Inflammatory macrophage (primary cell): ENCODE measurements around the gene PANK4.
"Not testable (repeated sequence)": the region's sequence is repeated elsewhere in the genome, so short reads cannot be mapped to it uniquely, and the experiment has no call there.

Experiments used
- DNase-seq, 2 donors: peaks; one replicate each; pipeline ENCODE4 v3.0.0-alpha.2; 2020 to 2022

PANK4 gene

GRCh38 chr1:2474933-2475371 lies 51.4 kb downstream of the PANK4 start:
- no peak for DNase-seq

- DNase-seq = no peak
Observed at GRCh38 chr1:2474104-2474844, 52.1 kb downstream of the PANK4 start.

GRCh38 chr1:2473198-2473597 lies 53.2 kb downstream of the PANK4 start:
- DNase-seq = no peak

DNA sequence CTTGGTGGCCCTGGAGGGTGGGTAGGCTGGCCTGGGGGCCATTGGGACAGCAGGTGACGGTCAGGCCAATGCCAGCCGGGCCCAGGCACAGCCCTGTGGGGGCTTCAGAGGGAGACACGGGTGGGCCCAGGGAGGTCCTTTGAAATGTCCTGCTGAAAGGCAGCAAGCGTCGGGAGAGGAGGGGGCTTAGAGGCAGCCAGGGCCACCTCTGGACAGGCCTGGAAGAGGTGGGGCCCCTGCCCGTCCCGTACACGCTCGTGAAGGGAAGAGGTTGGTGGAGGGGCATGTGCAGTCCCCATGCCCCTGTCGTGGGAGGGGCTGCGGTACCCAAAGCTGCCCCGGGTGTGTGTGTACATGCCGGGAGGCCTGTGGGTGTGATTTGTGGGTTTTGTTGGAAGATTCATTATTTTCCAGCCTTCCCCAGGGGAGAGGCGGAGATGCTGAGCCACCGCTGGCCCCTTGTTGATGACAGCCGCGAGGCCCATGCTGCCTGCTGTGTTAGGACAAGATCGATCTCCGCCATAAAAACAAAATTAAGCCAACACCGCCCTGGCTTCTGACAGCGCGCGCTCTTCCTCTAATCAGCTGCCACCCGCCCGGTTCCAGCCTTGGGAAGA lies 53.7 kb downstream of the PANK4 start:
- no peak for DNase-seq

DNA sequence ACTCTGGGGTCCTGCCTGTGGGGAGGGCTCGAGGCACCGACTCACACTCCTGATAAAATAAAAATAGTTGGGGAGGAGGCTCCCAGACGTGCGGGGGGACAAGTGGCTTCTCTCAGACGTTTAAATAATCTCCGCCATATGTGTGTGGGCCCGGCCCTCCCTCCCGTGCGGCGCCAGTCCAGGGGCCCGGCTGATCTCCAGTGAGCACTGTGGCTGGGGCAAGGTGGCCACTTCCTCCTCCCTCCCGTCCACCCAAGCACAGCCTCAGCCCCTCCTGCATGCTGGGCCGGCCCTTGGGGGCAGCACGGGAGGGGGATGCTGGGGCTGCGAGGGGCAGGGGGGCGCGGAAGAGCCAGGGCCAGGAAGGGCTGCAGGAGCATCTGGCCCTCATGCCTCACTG lies 54.3 kb downstream of the PANK4 start:
- DNase-seq = no peak

DNA sequence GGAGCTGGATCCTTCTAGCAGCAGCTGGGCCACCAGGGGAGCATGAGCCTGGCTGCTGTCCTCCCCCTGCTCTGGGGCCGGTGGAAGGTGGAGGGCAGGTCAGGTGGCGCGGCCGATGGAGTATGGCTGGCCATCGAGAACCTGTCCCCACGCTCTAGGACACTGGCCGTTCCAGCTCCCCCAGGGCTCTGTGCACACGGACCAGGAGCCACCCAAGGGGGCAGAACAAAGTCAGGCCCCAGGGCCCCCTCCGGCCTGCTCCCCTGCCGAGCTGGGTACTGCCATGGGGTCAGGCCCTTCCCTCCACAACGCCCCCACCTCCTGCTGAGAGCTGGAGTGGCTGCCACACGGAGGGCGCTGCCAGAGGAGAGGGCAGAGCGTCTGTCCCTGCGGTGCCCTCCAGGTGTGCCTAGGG lies 54.8 kb downstream of the PANK4 start:
- DNase-seq = no peak

DNA sequence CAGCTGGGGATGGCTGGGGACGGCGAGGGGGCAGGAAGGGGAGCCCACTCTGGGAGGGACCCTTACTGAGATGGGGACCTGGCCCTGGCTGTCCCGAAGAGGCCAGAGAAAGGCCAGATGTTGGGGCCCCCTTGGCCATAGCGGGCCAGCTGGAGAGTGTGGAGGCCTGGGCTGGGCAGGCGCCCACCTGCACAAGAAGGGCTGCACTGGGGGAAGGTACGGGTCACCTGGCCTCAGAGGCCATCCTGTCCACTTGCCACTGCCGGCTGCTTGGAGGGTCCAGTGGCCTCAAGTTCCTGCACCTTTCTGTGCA lies 55.3 kb downstream of the PANK4 start:
- no peak for DNase-seq

- DNase-seq = no peak
Observed at GRCh38 chr1:2470290-2471158, 55.9 kb downstream of the PANK4 start.

DNA sequence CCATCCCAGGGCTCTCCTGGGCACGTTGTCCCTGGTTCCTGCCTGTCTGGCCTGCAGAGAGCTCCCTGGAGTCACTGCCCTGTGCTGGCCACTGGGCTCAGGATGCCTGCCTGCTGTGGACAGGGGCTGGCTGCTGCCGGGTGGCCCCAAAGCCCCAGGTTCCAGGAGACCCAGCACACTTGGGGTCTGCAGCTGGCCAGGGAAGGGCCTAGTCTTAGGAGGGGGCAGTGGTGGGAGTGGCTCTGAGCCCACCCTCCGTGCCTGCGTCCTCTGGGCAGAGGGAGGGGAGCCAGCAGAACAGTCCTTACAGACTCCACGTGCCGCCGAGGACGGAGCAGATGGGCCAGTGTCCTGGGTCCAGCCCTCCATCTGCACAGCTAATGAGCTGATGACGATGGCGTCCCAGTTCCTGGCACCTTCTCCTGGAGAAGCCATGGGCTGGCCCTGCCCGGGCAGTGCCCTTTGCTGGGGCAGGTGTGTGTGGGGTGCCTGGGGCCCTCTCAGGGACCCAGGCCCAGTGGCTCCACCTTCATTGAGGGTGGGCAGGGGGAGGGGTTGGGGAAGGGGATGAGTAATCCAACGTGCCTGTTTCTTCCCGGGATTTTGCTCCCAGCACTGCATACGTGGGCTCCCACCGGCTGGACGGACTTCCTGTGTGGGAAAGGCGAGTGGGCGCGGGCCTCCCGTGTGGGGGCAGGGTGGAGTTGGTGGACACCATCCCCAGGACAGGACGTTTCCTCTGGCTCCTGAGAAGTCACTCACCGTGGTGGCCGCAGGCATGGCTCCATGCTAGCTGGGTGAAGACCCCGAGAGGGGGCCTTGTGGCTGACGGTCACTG lies 57.1 kb downstream of the PANK4 start:
- no peak for DNase-seq

GRCh38 chr1:2468540-2468939 lies 57.9 kb downstream of the PANK4 start:
- no peak for DNase-seq

DNA sequence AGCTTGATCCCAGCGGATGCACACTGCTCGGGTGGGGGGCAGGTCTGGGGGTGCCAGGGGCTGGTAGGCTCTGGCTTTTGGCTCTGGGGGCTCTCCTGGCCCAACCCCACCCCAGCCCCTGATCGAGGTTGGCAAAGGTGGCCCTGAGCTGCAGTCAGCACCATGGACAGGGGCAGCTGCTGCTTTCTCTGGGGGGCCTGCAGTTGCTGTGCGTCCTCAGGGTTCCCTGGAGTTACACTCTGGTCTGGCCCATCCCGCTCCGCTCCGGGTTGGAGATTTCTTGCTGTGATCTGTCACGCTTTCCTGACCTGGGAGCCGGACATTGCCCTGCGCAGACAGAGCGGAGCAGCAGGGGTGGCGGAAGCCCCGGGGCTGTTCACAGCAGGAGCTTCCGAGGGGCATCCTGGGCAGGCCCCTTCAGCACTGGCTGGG lies 58.3 kb downstream of the PANK4 start:
- no peak for DNase-seq

DNA sequence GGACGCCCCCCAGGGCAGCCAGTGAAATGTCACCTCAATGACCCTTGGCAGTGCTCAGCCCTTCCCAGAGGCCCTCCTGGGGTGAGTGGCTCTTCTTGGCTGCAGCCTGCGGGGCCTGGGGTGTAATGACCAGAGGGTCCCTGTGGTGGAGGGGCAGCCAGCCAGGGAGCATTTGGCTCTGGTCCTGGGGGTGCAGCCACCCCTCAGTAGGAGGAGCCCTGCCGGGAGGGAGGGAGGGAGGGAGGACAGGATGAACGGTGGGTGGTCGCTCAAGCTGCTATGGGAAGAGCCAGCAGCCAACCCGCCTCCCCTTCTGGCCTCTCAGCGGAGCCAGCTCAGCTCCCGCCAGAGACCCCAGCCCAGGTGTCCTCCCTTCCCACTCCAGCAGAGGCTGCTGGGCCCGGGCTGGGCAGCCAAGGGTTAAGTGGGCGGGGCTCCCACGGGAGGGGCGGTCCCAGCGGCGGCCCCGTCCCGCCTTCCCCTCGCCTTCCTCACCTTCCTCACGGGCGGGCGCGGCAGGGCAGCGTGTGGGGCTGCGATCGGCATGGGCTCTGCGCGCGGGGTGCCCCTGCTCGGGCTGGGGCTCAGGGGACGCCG lies 59.3 kb downstream of the PANK4 start:
- no peak for DNase-seq

GRCh38 chr1:2466270-2466665 lies 60.1 kb downstream of the PANK4 start:
- no peak for DNase-seq

GRCh38 chr1:2465371-2466269 lies 60.8 kb downstream of the PANK4 start:
- DNase-seq = no peak

DNA sequence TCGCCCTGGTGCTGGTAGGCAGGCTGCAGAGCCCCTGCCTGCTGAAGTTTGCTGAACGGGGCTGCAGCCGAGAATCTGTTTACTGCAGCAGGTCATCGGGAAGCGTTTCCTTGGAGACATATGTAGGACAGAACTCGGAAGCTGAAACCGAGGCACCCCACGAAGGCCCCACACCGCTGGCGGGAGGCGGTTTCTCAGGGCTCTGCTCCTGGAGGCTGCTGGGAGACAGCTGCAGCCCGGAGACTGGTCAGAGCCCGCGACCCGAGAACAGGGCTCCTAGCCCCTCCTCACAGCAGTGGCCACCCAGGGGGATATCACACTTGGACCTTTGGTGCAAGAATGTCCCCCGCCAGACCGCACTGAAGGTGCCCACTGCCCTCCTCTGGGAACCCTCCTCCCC lies 63.0 kb downstream of the PANK4 start:
- no peak for DNase-seq

- no peak for DNase-seq
Observed at GRCh38 chr1:2462819-2463218, 63.6 kb downstream of the PANK4 start.

DNA sequence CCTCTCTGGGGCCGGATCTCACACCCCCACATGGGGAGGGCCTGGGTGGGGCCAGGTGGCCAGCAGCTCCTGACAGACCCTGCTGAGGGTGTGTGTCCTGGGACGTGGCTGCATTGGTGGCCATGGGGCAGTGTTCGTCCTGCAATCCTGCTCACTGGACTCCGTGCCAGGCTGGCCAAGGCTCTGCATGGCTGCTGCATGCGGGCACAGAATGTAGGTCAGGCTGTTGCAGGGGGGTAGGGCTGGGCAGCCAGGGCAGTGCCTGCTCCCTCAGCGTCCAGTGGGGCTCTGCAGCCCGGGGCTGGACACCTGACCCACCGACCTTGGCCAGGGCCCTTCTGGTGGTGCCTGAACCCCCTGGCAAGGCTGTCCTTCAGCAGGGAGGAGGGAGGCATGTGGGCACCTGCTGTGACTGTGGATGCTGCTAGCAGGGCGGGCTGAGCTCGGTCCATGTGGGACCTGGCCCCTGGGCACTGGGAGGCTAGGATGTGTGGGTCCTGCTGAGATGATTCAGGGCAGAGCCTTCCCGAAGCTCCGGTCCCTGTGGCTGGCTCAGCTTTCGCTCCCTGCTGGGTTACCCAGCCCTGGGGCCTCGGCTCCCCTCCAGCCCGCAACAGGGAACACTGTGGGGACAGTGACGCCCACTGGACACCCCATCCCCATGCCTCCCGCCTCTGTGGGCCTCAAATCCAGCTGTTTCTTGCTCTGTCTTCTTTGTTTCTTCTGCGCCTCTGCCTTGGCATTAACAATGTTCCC lies 65.2 kb downstream of the PANK4 start:
- no peak for DNase-seq

DNA sequence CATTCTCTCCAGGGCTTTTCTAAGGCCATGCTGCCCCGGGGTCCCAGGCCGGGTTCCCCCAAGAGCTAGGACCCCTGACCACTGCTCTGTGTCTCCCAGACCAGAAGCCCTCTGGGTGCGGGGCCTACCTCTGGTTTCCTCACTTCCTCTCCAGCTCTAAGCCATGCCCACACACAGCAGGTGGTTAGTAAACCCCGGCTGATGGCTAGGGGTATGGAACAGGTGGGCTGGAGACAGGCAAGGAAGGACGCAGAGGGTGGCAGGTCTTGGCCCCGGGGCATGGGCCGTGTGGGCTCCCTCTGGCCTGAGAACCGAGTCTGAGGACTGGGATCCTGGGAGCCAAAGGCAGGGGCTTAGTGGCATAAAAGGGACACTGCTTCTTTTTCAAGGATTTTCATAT lies 66.2 kb downstream of the PANK4 start:
- no peak for DNase-seq

DNA sequence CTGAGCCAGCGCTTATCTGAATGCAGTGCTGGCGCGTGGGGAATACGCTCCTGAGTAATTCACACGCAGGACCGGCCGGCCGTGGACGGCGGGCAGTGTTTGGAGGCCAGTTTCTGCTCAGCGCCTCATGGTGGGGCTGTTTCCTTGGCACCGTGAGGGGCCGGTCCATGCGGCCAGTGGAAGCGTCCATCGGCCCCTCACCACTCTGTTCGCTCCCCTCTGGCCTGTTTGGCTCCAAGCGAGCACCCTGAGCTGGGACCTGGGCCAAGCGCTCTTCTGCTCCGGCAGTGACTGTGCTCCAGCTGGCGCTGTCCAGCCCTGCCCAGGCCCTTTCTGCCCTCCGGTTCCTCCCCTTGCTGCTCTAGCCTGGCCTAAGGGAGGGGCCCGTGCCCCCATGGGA lies 66.6 kb downstream of the PANK4 start:
- DNase-seq = no peak

DNA sequence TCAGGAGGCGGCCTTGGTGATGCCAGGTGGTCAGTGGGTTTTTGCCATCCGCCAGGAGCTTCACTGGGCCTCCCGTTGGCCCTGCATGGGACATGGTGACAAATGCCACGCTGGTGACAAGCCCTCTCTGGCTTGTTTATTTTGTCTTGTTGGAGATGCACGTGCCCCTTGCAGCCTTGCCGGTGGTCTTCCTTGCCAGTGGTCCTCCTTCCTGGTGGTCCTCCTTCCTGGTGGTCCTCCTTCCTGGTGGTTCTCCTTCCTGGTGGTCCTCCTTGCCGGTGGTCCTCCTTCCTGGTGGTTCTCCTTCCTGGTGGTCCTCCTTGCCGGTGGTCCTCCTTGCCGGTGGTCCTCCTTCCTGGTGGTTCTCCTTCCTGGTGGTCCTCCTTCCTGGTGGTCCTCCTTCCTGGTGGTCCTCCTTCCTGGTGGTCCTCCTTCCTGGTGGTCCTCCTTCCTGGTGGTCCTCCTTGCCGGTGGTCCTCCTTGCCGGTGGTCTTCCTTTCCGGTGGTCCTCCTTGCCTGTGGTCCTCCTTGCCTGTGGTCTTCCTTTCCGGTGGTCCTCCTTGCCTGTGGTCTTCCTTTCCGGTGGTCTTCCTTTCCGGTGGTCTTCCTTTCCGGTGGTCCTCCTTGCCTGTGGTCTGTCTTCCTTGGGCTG lies 67.2 kb downstream of the PANK4 start:
- not testable (repeated sequence) for DNase-seq
